HT1080 (cell line): ENCODE measurements around the gene NRG2. TPM values are rescaled to one million over a fixed set of nuclear protein-coding genes. Genes with fewer than 3 reads are reported as not detected.

ENCODE experiments used
- DNase-seq: peaks from one replicate; pipeline ENCODE4 v3.0.0-alpha.2; 2015; ENCODE audit warnings: low read depth
- total RNA-seq: library from RNA; depleted of rRNA; stranded (reverse); fragments of >200 nt; shearing (Covaris generic); gene quantifications from 2 replicates; pipeline ENCODE4 v1.2.3, GENCODE V29; 2014

NRG2 gene
- total RNA-seq, 1 experiment from 2014 or later: 10.4 TPM

DNA sequence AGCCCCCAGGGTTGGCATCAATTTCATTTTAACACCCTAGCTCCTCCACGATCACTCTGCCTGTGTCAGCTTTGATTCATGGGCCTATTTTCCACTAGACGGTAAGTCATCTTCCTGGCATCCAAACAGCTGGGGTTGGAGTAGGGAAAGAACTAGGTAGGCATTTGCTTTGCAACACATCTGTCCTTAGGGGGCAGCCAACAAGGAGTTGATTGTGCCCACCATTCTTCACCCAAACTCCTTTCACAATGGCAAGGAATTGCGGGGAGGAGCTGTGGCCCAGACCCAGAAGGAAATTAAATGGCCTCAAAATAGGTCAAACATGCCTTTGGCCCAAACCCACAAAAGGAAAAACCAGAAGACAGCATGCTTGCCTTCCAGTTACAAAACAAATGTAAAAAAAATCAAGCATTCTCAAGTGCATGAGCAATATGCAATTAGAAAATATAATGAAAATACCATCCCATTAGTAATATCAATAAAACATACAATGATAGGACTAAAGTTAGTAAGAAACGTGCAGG, 71.8 kb downstream of the NRG2 start:
- DNase-seq: peak; percentile 31

DNA sequence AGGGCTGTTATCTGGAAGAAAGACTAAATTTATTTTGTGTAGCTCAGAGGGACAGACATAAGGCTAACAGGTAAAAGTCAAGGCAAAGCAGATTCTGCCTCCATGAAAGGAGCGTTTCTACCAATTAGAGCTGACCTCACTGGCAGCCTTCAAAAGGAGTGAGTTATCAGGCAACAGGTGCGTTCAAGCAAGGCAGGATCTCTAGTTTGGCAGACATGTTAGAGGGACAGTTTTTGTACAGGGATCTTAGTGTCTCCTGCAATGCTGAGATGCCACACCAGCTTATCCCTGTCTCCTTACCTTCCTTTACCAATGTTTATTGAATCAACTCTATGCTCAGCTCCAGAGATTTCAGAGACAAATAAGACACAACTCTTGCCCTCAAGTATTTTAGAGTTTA, 73.8 kb downstream of the NRG2 start:
- DNase-seq: no peak

DNA sequence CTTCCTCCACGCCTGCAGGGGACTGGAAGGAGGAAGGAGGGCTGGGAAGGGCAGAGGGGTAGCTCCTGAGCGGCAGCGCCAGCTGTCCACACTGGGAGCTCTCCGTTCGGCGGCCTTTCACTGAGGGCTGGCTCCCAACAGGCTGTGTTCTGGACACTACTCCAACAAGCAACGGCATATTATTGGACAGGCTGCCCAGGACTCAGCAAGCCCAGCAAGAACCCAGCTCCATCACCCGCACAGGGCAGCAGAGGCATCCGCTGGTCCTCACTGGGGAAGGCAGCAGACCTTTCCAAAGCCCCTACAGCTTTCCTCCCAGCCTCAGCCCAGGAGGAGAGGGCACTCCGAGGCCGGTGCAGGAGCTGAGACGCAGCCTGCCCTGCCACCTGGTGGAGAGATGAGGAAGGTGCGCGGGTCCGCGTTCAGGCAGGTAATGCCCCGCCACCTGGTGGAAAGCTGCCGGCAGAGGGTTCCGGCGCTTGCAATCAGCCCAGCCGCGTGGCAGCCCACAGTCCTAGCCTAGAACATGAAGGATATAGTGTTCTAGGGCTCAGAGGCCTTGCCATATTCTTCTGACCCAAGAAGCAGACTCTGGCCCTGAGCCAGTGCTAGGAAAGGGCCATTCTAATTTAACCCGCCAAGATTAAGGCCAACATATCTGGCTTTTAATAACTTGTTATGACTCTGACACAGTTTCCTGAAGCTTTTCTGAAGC, 74.4 kb downstream of the NRG2 start:
- peak; percentile 82 for DNase-seq

DNA sequence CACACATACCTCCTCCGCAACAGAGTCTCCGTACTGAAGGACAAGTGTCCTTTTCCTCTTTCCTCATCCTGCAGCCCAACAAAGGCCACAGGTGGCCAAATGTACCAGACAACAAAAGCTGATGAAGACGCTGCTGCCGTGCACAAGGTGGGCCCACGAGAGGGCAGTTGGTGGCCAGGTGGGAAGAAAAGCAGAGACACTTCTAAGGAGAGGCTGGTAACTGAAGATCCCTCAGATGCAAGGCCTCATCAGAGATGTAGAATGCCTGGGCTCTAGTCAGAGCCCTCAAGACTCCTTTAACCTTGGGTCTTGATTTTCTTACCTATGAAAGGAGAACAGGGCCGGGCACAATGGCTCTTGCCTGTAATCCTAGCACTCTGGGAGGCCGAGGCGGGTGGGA, 75.7 kb downstream of the NRG2 start:
- DNase-seq: no peak

DNA sequence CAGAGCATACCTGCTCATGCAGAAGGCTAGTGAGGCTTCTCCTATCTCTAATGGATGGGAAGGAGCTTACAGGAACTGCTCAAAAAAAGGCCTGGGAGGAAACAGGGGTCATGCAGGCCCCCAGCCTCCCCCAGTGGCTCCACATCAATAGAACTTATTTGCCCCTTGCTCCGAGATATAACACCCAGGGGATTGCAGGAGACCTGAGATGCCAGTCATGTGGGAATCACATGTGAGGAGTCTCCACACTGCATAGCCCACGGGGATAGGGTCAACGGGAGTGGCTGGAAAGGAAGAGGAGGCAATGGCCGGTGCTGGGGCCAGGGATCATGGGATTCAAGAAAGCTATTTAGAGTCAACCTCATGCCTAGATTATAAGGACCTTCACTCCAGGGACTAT, 76.2 kb downstream of the NRG2 start:
- DNase-seq: no peak

DNA sequence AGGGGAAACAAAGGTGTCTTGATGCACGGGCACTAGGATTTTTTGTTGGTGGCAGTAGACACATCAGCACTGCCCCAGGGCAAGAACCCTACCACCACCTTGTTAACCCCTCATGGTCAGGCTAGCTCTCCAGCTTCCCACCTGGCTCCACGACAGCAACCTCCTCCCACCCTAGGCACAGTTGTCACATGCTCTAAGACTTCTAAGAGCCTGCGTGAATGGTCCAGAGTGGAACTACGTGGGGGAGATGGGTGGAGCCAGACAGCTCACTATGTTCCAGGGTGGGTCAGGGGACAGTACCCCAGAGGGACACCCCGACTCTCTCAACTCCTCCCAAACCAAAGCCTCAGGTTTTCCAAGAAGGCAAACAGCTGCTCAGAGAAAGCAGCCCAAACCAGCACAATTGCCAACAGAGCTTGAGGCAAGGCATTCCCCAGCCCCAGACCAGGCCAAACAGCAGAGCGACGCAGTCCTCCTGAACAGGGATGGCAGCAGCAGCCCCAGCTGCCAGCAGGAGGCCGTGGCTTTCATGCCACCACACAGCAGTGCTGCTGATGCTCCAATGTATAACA, 78.0 kb downstream of the NRG2 start:
- no peak for DNase-seq

DNA sequence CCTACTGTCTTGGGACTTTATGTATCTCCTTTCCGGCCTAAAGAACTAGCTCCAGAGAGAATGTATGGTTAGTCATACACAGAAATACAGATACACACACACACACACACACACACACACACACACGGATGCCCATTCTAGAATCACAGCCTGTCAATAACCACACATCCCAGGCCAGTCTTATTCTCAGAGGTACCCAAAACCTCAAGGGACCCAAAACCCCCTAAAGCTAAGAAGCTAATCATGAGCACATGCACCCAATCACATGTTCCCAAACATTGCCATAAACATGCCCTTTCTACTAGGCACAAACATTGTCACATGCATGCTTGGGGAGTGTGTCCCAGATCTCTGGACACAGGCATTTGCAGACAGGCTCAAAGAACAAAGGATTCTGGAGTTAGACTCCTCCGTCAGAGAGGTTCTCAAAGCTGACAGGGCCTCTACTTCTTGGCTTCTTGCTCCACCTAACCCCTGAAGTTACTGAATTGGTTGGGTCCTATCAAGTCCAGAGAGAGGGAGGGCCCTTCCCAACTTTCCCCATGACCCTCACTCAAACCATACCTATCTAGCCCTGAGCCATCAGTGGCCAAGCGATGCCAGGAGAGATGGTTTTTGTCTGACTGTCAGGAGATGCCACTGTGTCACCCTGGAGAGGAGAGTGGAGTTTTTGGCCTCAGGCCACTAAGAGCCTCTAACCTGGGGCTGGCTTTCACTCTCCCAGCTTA, 78.7 kb downstream of the NRG2 start:
- no peak for DNase-seq

DNA sequence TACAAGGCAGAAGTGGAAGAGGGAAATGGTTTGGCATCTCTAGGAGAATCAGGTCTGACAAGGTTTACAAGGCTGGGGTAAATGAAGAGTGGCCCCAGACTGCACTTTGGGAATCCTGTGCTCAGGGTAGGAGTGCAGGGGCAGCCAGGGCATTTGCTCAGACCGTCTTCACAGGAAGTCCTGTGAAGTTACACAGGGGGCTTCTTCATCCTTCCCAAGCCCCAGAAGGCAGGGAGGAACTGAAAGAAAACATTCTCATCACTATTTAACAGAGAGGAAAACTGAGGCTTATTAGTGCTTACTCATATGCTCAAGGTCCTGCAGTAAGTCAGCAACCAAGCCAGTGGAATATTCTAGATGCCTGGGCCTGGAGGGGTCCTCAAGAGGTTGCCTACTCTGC, 80.7 kb downstream of the NRG2 start:
- DNase-seq: no peak

DNA sequence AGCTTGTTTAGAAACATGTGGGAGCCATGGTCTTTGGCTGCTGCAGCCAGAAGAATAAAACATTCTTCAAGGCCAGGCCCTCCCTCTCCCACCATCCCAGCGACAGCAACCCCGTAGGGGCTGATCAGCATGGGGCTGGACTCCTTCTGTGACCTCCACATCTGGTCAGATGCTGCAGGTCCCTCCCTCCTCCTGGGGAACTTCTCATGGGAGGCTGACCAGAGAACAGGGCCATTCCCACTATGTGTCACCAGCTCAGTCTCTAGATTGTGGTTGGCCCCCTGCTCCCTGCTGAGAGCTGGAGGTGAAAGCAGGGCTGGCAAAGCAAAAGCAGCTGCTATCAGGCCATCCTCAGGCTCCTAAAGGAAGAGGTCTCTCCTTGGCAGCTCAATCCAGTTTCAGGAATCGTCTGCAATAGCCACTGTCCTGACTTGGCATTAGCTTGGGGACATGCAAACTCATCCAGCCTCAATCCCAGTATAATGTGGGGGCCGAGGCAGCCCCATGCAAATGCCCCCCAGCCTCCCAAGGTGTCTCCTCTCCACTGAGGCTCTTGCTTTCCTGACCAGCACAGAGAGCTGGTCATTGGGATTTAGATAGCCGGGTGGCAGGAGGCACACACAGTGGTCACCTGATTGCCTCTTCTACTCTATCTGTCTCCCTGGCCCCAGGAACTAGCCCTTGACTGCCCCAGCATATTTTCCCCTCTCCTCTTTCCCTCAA, 81.5 kb downstream of the NRG2 start:
- peak; percentile 71 for DNase-seq

DNA sequence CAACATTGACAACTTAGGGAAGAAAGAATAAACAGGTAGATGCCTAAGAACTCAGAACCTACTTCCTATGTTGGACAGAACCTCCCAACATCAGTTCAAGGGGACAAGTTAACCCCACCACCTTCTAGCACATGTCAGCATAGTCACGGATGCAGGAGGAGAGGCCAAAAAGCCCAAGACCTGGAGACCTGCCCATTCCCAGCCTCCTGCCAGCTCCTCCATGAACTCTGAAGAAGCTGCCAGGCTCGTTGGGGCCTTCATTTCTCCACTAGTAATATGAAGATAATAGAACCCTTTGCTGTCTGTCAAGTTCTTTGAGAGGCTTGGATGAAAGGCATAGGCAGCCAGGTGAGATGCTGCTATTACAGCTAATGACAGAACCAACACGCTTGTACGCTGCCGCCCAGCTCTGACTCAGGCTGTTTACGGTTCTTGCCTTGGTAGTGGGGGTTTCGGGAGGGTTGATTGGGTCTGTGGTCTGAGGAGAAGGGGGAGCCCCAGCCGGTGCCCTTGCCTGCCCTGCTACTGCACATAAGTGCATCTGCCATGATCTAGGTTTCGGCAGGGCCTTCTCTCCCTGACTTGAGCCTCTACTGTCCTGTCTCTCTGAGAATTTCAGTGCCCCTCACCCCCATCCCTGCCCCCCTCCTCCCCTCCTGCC, 82.2 kb downstream of the NRG2 start:
- no peak for DNase-seq

DNA sequence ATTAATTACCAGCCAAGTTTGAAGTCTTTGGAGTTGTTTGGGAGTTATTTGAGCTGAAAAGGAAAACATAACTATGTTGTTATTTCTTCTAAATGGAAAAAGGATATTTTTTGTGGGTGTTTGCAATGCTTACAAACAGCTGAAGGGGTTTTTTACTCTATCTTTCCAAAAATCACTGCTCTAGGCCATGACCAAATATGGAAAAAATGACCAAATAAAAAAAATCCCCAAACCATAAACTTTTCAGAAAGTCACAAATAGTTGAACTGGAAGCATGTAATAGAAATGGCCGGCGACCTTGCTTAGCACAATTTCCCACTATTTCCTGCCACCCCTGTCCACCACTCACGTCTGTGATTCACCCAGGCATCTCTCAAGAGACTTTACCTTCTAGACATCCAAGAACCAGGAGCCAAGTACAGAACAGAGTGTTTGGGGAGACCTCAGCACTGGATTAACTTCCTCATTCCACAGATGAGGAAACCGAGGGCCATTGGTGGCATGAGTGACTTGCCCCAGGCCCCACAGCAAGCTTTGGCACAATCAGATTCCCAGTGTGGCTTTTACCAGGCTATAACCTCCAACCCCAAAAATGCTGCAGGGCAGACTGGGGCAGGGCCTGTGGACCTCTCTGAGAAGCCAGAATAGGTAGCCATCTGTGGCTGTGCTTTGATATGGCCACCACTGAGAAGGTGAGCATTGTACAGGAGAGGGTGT, 84.5 kb downstream of the NRG2 start:
- no peak for DNase-seq

DNA sequence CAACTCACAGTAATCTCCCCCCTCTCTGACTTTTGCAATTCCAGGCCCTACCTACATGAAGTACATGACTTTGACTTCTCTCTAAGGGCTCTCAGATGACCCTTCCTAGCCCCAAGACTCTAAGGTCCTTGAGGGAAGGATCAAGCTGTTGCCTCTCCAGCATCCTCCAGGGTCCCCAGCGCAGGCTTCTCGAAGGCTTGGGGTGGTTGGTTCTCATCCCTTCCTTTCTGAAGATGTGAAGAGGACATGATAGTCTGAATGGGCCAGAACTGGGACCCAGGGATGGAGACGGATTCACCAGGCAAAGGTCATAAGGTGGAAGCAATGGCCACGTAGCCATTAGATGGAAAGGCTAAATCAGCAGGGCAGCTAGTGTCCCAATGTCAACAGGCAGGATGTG, 86.8 kb downstream of the NRG2 start:
- no peak for DNase-seq

DNA sequence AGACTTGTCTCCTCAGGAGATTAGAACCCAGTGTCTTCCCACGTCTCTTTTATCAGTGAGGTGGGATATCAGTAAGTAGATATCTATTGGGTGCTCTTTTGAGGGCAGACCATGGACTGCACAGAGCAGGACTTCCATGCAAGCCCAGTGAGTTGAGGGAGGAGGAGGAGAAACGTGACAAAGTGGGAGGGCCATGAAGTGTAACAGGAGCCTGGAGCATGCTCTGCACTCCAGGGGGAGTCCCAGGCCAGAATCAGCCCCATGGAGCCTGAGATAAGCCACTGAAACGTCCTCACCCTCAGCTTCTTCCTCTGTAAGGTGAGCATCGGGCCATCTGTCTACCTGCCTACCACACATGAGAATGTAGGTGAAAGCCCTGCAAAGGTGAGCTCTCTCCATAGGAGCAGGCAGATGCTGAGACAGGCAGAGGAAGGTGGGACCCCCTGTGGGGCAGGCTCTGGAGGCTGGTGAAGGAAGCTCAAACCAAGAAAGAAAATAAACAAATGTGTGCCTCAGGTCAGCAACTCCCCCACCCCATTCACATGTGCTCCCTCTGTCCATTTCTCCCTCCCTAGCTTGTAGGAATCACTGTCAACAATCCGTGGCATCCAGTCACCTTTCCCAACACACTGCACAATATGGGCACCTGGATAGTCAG, 87.4 kb downstream of the NRG2 start:
- DNase-seq: no peak

DNA sequence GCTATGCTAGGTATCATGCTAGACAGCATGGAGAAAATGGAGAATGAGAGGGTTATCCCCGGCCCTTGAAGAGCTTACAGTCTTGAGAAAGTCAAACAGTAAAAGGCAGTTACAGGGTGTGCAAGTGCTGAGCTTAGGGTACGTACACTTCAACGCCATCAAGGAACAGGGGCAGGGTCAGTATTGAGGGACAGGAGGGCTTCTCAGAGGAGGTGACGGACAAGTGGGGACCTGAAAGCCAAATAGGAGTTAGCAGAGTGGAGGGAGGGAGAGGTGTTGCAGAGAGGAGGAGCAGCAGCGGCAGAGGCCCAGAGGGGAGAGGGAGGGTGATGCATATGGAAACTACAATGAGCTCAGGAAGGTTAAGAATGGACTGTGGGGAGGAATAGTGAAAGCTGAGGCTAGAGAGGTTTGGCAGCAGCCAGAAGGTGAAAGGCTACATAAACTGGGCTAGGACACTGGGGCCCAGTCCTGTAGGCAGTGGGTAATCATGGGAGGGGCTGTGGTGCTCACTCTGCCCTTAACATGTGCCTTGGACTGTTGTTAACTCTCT, 88.0 kb downstream of the NRG2 start:
- no peak for DNase-seq

DNA sequence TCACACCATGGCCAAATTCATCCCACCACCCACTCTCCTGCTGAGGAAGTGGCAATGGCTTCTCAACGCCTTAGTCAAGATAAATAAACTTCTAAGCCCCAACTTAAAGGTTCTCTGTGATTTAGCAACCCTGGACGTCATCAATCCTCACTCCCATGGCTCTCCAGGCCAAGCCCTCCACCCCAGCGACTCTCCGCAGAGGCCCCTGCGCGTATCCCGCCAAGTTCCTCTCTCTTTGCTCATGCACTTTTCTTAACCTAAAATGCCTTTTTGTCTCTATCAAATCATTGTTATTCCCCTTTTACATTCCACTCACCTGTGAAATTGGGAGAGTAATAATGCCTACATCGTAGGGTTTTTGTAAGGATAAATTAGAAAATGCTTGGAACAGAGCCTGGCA, 88.6 kb downstream of the NRG2 start:
- no peak for DNase-seq

DNA sequence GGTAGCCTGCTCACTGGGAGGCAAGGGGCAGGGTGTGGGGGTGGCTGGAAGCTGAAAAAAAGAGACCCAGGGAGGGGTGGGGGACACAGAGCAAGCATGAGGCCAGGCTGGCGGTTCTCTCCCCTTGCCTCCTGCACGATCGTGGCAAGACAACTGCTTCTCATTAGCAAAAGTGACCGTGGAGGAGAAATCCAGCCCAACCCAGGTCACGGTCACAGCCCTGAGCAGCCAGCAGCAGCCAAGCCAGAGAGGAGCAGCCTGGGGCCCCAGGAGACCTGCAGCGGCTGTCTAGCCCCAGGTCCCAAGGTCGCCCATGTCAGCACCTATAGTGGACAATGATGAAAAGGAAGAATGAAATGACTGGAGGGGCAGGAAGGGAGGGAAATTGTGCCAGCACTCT, 89.1 kb downstream of the NRG2 start:
- DNase-seq: no peak

DNA sequence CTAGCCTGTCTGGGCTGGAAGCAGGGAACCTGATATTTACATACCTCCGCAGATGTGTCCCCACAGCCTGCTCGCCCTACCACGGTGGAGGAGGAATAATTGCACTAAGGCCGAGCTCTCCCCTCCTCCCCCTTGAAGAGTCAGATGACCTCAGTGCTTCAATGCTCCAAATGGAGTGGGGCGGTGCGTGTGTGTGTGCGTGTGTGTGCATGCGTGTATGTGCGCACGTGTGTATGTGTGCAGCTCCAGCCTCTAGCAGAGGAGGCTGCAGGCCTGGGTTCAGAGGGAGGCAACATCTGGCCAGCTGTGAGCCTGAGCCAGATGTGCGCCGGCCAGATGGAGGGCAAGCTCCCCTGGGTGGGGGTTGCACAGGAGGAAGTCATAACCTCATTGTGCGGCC, 90.5 kb downstream of the NRG2 start:
- DNase-seq: no peak

DNA sequence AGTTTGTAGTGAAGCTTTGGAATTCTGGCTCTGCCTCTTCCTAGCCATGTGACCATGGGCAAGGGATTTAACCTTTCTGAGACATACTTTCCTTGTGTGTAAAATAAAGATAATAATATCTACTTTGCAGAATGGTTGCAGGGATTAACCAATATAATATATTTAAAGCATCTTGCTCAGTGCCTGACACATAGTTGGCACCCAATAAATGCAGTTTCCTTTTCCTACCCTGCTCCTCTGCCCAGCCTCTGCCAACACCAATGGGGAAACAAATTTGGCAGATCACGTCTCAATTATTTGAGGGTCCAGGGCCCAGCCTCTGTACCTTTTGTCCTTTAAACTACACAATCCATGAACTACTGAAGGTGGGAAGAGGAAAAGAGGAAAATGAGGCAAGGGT, 91.1 kb downstream of the NRG2 start:
- DNase-seq: no peak

DNA sequence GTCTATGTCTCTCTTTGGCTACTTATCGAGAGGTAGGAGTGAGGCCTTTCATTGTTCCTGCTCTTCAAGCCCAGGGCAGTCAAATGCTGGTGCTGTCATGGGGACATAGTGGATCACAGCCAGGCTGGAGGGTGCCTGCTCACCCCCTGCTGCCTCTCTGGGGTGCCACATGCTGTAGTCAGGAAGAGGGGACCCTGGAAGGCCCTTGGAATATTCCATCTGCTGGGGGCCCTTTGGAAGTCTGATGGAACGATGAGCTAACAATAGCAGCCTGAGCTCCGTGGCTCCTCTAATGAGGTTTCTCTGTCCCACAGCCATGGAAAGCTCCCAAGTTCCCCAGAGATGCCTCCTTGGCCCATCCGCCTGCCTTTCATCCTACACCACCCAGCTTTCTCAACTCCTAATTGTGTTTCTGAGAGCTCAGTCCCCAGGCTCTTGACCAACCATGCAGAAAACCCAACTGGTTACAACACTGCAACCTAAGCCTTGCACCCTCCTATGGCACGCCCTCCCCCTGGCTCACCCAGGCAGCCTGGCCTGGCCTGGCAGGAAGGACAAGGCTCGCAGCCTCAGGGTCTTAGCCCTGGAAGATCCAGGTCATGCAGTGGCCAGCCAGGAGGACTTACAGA, 91.7 kb downstream of the NRG2 start:
- DNase-seq: no peak
